A549 treated with CORT108297 at 1 μM for 4 hours (cell line): ENCODE measurements around the gene SLC39A8. TPM values are rescaled to one million over a fixed set of nuclear protein-coding genes. Genes with fewer than 3 reads are reported as not detected.

ENCODE experiments used
- total RNA-seq: library from RNA; stranded (reverse); fragments of 200-300 nt; extraction: Qiagen RNA extraction; gene quantifications from 5 replicates; pipeline ENCODE4 v1.2.3, GENCODE V29; 2022

SLC39A8 gene
- total RNA-seq = 9.6 to 10.9 TPM (median 10.3 TPM) in 5 replicates

GRCh38 chr4:102344954-102345794 lies at the start of gene SLC39A8:
Gene SLC39A8, minus strand, starts transcription at chr4:102345482. Its CDS starts 820 bp downstream, at chr4:102344662.

Other genes starting within 250 kb of the SLC39A8 start
- 19.6 to 23.4 TPM (median 22.7 TPM) in 5 replicates for gene NFKB1, start 155.9 kb upstream of the SLC39A8 start, total RNA-seq